Testis (tissue), 2 donors: Measurements from ENCODE around the gene ZFPM1.

ENCODE experiments used
- CTCF ChIP-seq, 3 experiments: fragments of 450-650 bp in 2 of 3; fragments of 200-600 bp in 1 of 3; sonication (generic) in 1 of 3; IDR thresholded peaks; one replicate each; pipeline ENCODE4 v1.5.1; 2016 to 2019; ENCODE audit warnings: antibody characterized with exemption in 3 of 3, mild to moderate bottlenecking in 2 of 3, moderate library complexity in 1 of 3
- POLR2A ChIP-seq: fragments of 450-650 bp; IDR thresholded peaks from one replicate; pipeline ENCODE4 v1.6.1; 2017; ENCODE audit warnings: antibody characterized with exemption, mild to moderate bottlenecking, moderate library complexity

GRCh38 chr16:88407807-88408206, 45.3 kb upstream of the ZFPM1 start:
- TF ChIP-seq CTCF (IDR thresholded peaks at IDR 0.05) (no peak), POLR2A (no peak)
